ENCODE measurements around the gene AGPAT3. TPM values are rescaled to one million over a fixed set of nuclear protein-coding genes. Genes with fewer than 3 reads are reported as not detected.

The AGPAT3 gene
- total RNA-seq, 1 donor from 2014 or later: 63.2 TPM

DNA sequence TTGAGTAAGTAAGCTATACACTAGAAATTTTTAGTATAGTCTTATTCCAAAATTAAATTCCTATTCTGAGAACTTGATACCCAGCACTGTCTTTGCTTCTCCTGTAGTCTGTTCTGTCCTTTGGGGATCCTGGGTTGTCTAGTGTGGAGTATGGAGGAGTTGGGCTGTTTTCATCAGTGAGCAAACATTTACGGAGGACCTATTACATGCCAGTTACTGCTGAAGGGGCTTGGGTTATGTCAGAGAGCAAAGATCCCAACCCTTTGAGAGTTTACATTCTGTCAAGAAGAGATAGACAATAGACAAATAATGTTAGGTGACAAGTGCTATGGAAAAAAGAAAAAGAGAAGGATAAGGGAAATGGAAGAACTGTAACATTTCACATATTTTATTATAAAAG, 156.0 kb downstream of the AGPAT3 start:
- peaks cover 45% of the 10 kb centered on the region for H3K4me1 Mint-ChIP-seq (ENCODE audit: unreplicated experiment)
- no peak overlapping the region for H3K4me3 Mint-ChIP-seq (ENCODE audit: unreplicated experiment)
- TF ChIP-seq CTCF (IDR thresholded peaks at IDR 0.05): no peak
- H3K36me3 Mint-ChIP-seq (ENCODE audit: unreplicated experiment): no peaks in the 10 kb centered on the region
- no peaks in the 10 kb centered on the region for H3K27me3 Mint-ChIP-seq (ENCODE audit: unreplicated experiment)
- H3K9me3 Mint-ChIP-seq (ENCODE audit: unreplicated experiment): no peaks in the 10 kb centered on the region
- no peak for DNase-seq (ENCODE audit: extremely low spot score, unreplicated experiment)
- no peak overlapping the region for H3K27ac Mint-ChIP-seq (ENCODE audit: unreplicated experiment)

GRCh38 chr21:44024257-44024656, 159.2 kb downstream of the AGPAT3 start:
- Mint-ChIP-seq H3K4me1 (ENCODE audit: unreplicated experiment) (peaks cover 47% of the 10 kb centered on the region), H3K4me3 (ENCODE audit: unreplicated experiment) (no peak overlapping the region), H3K9me3 (ENCODE audit: unreplicated experiment) (no peaks in the 10 kb centered on the region), H3K27me3 (ENCODE audit: unreplicated experiment) (no peaks in the 10 kb centered on the region), H3K36me3 (ENCODE audit: unreplicated experiment) (no peaks in the 10 kb centered on the region), H3K27ac (ENCODE audit: unreplicated experiment) (peak overlapping the region; percentile 82)
- no peak for TF ChIP-seq CTCF (IDR thresholded peaks at IDR 0.05)
- no peak for DNase-seq (ENCODE audit: extremely low spot score, unreplicated experiment)

DNA sequence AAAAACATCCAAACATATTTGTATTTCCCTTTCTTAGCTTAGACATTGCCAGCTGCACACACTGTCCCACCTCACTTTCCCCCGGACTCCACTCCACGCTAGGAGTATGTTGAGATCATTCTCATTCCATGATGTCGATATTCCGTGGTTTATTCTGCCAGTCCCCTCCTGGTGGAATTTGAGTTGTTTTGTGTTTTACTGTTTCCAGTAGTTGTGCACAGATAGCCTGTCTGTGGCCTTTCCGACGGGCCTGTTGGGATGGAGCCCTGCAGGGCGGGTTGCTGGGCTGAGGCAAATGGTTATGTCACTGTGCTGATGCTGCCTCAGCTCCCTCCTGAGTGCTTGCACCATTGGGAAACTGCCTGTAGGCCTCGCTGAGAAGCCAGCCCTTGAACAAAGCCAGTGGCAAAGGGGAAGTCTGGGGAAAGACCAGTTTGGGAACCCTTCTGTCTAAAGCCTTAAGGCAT, 159.9 kb downstream of the AGPAT3 start:
- no peak for DNase-seq (ENCODE audit: extremely low spot score, unreplicated experiment)
- Mint-ChIP-seq H3K27ac (ENCODE audit: unreplicated experiment) (peak overlapping the region; percentile 82), H3K4me3 (ENCODE audit: unreplicated experiment) (peak overlapping the region; percentile 2), H3K4me1 (ENCODE audit: unreplicated experiment) (peaks cover 46% of the 10 kb centered on the region), H3K9me3 (ENCODE audit: unreplicated experiment) (no peaks in the 10 kb centered on the region), H3K27me3 (ENCODE audit: unreplicated experiment) (no peaks in the 10 kb centered on the region), H3K36me3 (ENCODE audit: unreplicated experiment) (no peaks in the 10 kb centered on the region)
- TF ChIP-seq CTCF (IDR thresholded peaks at IDR 0.05): no peak

GRCh38 chr21:44027607-44028286, 162.7 kb downstream of the AGPAT3 start:
- no peak for TF ChIP-seq CTCF (IDR thresholded peaks at IDR 0.05)
- no peak for DNase-seq (ENCODE audit: extremely low spot score, unreplicated experiment)
- H3K4me3 Mint-ChIP-seq (ENCODE audit: unreplicated experiment): no peak overlapping the region
- H3K4me1 Mint-ChIP-seq (ENCODE audit: unreplicated experiment): peaks cover 35% of the 10 kb centered on the region
- no peak overlapping the region for H3K27ac Mint-ChIP-seq (ENCODE audit: unreplicated experiment)
- H3K9me3 Mint-ChIP-seq (ENCODE audit: unreplicated experiment): no peaks in the 10 kb centered on the region
- no peaks in the 10 kb centered on the region for H3K27me3 Mint-ChIP-seq (ENCODE audit: unreplicated experiment)
- peaks cover 3% of the 10 kb centered on the region for H3K36me3 Mint-ChIP-seq (ENCODE audit: unreplicated experiment)

DNA sequence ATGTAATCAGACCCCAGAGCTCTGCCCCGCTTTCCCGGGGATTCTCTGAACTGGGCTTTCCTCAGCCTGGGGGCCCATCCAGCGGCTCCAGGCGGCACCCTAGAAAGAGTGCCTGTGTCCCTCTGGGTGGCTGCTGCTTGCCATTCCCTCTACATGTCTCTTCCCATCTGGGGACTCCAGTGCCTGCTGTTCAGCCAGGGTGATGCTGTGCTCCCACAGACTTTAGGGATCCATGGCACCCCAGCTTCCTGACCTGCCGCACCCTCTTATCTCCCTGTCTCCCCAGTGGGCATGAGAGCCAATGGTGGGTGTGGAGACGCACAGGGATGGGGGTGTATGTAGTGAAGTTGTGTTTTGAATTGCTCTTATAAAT, 163.2 kb downstream of the AGPAT3 start:
- Mint-ChIP-seq H3K27me3 (ENCODE audit: unreplicated experiment) (no peaks in the 10 kb centered on the region), H3K4me1 (ENCODE audit: unreplicated experiment) (peaks cover 34% of the 10 kb centered on the region), H3K4me3 (ENCODE audit: unreplicated experiment) (no peak overlapping the region)

More for the DNA sequence above, 163.2 kb downstream of the AGPAT3 start:
- Mint-ChIP-seq H3K27ac (ENCODE audit: unreplicated experiment) (no peak overlapping the region), H3K36me3 (ENCODE audit: unreplicated experiment) (peaks cover 7% of the 10 kb centered on the region), H3K9me3 (ENCODE audit: unreplicated experiment) (no peaks in the 10 kb centered on the region)
- TF ChIP-seq CTCF (IDR thresholded peaks at IDR 0.05): no peak
- no peak for DNase-seq (ENCODE audit: extremely low spot score, unreplicated experiment)

Measured in osteocyte (in vitro differentiated cells).